SU-DHL-6 (cell line): ENCODE data around the gene CD200R1L.

Source experiments
- CTCF ChIP-seq: fragments of 200-600 bp; sonication (generic); IDR thresholded peaks from one replicate; pipeline ENCODE4 v1.5.1; 2017; ENCODE audit warnings: antibody characterized with exemption, mild to moderate bottlenecking, low read length, moderate library complexity; ENCODE audit not compliant: insufficient read depth, poor library complexity, severe bottlenecking
- EZH2phosphoT487 ChIP-seq: fragments of 200-600 bp; sonication (generic), shearing (Covaris generic); conservative IDR thresholded peaks from 2 replicates; pipeline ENCODE4 v1.6.1; 2018; ENCODE audit warnings: mild to moderate bottlenecking, antibody characterized with exemption, low read length, moderate library complexity, mixed read lengths

GRCh38 chr3:112817271-112817670 lies 29.4 kb downstream of the CD200R1L start:
- TF ChIP-seq CTCF (no peak), EZH2phosphoT487 (no peak)
